GM23338 (cell line): ENCODE data around the gene SLC39A11. TPM values are rescaled to one million over a fixed set of nuclear protein-coding genes. Genes with fewer than 3 reads are reported as not detected.
A peak's percentile ranks its signal among the peaks of the same experiment; 100 is the strongest.

ENCODE experiments used
- ATAC-seq: fragments of 200-7000 bp; cut with Tn5 transposase; 3 replicates; pipeline ENCODE4 v1.9.1; 2020
- DNase-seq: peaks from one replicate; pipeline ENCODE4 v3.0.0-alpha.2; 2015; ENCODE audit warnings: low spot score
- H2AFZ ChIP-seq: fragments of 200-600 bp; sonication (generic); 2 replicates; pipeline ENCODE4 v1.8.0; 2016; ENCODE audit warnings: antibody characterized with exemption, mild to moderate bottlenecking, moderate library complexity
- H3F3A ChIP-seq: fragments of 200-600 bp; sonication (generic); replicated peaks from 2 replicates; pipeline ENCODE4 v1.8.0; 2017; ENCODE audit warnings: antibody characterized with exemption, mixed run types, low read depth
- H3K27ac ChIP-seq: fragments of 200-600 bp; sonication (generic); 2 replicates; pipeline ENCODE4 v1.6.1; 2016; ENCODE audit warnings: low read depth
- H3K27me3 ChIP-seq: fragments of 200-600 bp; sonication (generic); 2 replicates; pipeline ENCODE4 v1.8.0; 2016; ENCODE audit warnings: mild to moderate bottlenecking, mixed run types, moderate library complexity; ENCODE audit not compliant: insufficient read depth
- H3K36me3 ChIP-seq: fragments of 200-600 bp; sonication (generic); 2 replicates; pipeline ENCODE4 v1.8.0; 2016; ENCODE audit warnings: mild to moderate bottlenecking; ENCODE audit not compliant: insufficient read depth
- H3K4me1 ChIP-seq: fragments of 200-600 bp; sonication (generic); 2 replicates; pipeline ENCODE4 v1.8.0; 2016; ENCODE audit warnings: mild to moderate bottlenecking, moderate library complexity; ENCODE audit not compliant: insufficient read depth
- H3K4me2 ChIP-seq: fragments of 200-600 bp; sonication (generic); 2 replicates; pipeline ENCODE4 v1.7.1; 2017; ENCODE audit warnings: mixed run types
- H3K4me3 ChIP-seq: fragments of 200-600 bp; sonication (generic); 2 replicates; pipeline ENCODE4 v1.6.1; 2016; ENCODE audit warnings: mixed run types
- H3K79me2 ChIP-seq: fragments of 200-600 bp; sonication (generic); replicated peaks from 2 replicates; pipeline ENCODE4 v1.8.0; 2017; ENCODE audit warnings: mild to moderate bottlenecking; ENCODE audit not compliant: insufficient read depth
- H3K9me2 ChIP-seq: fragments of 200-600 bp; sonication (generic); 2 replicates; pipeline ENCODE4 v1.8.0; 2017; ENCODE audit not compliant: insufficient read depth
- H4K20me1 ChIP-seq: fragments of 200-600 bp; sonication (generic); replicated peaks from 2 replicates; pipeline ENCODE4 v1.8.0; 2017; ENCODE audit warnings: mild to moderate bottlenecking; ENCODE audit not compliant: insufficient read depth
- H3K27ac Mint-ChIP-seq: 2 replicates; pipeline ENCODE4 v1.8.0; 2020; ENCODE audit warnings: inconsistent platforms, mild to moderate bottlenecking, moderate library complexity, mixed read lengths
- H3K27me3 Mint-ChIP-seq: 3 replicates; pipeline ENCODE4 v1.8.0; 2022; ENCODE audit warnings: low read depth, mild to moderate bottlenecking, moderate library complexity, mixed read lengths, inconsistent platforms; ENCODE audit not compliant: insufficient read depth, poor library complexity
- H3K36me3 Mint-ChIP-seq: 3 replicates; pipeline ENCODE4 v1.8.0; 2021; ENCODE audit warnings: low read depth, mild to moderate bottlenecking, inconsistent platforms, moderate library complexity, mixed read lengths
- H3K4me1 Mint-ChIP-seq: 3 replicates; pipeline ENCODE4 v1.8.0; 2020; ENCODE audit warnings: mild to moderate bottlenecking, inconsistent platforms, mixed read lengths
- H3K4me3 Mint-ChIP-seq: 3 replicates; pipeline ENCODE4 v1.8.0; 2021; ENCODE audit warnings: moderate library complexity, mild to moderate bottlenecking, inconsistent platforms, mixed read lengths
- H3K9me3 Mint-ChIP-seq: 3 replicates; pipeline ENCODE4 v1.8.0; 2020; ENCODE audit warnings: moderate library complexity, mild to moderate bottlenecking, inconsistent platforms, mixed read lengths
- CREB1 ChIP-seq: fragments of 250-450 bp; sonication (Bioruptor Pico); IDR thresholded peaks from 2 replicates; pipeline ENCODE4 v1.5.0; 2020; ENCODE audit warnings: low read depth, mild to moderate bottlenecking, moderate library complexity
- CTCF ChIP-seq, 2 experiments: fragments of 200-600 bp in 1 of 2; sonication (generic) in 1 of 2; conservative IDR thresholded peaks; 2 replicates each; pipeline versions ENCODE4 v1.5.1 to v1.6.1; 2016 to 2017; ENCODE audit warnings: antibody characterized with exemption in 2 of 2, low read depth in 2 of 2, mild to moderate bottlenecking in 2 of 2, moderate library complexity in 1 of 2
- EZH2 ChIP-seq: fragments of 200-600 bp; sonication (generic); IDR thresholded peaks from one replicate; pipeline ENCODE4 v1.8.0; 2017; ENCODE audit warnings: antibody characterized with exemption, mild to moderate bottlenecking, low read depth; ENCODE audit not compliant: unreplicated experiment
- EZH2phosphoT487 ChIP-seq: fragments of 200-600 bp; sonication (generic); IDR thresholded peaks from one replicate; pipeline ENCODE4 v1.8.1; 2018; ENCODE audit warnings: antibody characterized with exemption; ENCODE audit not compliant: unreplicated experiment
- JUNB ChIP-seq: IDR thresholded peaks from one replicate; pipeline ENCODE4 v1.6.1; 2016; ENCODE audit warnings: antibody characterized with exemption; ENCODE audit not compliant: unreplicated experiment
- NANOG ChIP-seq: IDR thresholded peaks from 2 replicates; pipeline ENCODE4 v1.6.1; 2016; ENCODE audit warnings: antibody characterized with exemption, borderline replicate concordance
- POLR2AphosphoS5 ChIP-seq: IDR thresholded peaks from 2 replicates; pipeline ENCODE4 v1.6.1; 2016; ENCODE audit warnings: antibody characterized with exemption, low read depth
- STAT1 ChIP-seq: IDR thresholded peaks from one replicate; pipeline ENCODE4 v1.6.1; 2016; ENCODE audit warnings: antibody characterized with exemption; ENCODE audit not compliant: unreplicated experiment
- ZNF114 ChIP-seq: fragments of 250-450 bp; sonication (Bioruptor Pico); IDR thresholded peaks from 2 replicates; pipeline ENCODE4 v1.5.0; 2020; ENCODE audit warnings: mild to moderate bottlenecking, moderate library complexity
- ZNF331 ChIP-seq: fragments of 250-450 bp; sonication (Bioruptor Pico); IDR thresholded peaks from 2 replicates; pipeline ENCODE4 v1.5.0; 2020; ENCODE audit warnings: low read depth, mild to moderate bottlenecking, moderate library complexity
- ZNF462 ChIP-seq: fragments of 250-450 bp; sonication (Bioruptor Pico); IDR thresholded peaks from 2 replicates; pipeline ENCODE4 v1.5.0; 2020; ENCODE audit warnings: mild to moderate bottlenecking, moderate library complexity
- polyA plus RNA-seq: library from polyadenylated mRNA; unstranded; fragments of >200 nt; fragmentation: Nextera tagmentation; extraction: Ambion mirVana; gene quantifications from 2 replicates; pipeline ENCODE4 v1.2.1, GENCODE V29; 2016
- total RNA-seq: library from RNA; depleted of rRNA; stranded (reverse); fragments of >200 nt; shearing (Covaris generic); gene quantifications from 2 replicates; pipeline ENCODE4 v1.2.3, GENCODE V29; 2014
- TF ChIP-seq, protein P1 (sequence below): IDR thresholded peaks from 2 replicates; pipeline ENCODE4 v1.6.1; 2016; ENCODE audit warnings: antibody characterized with exemption
- TF ChIP-seq, protein P2 (sequence below): IDR thresholded peaks from one replicate; pipeline ENCODE4 v1.6.1; 2018; ENCODE audit warnings: antibody characterized with exemption; ENCODE audit not compliant: unreplicated experiment

SLC39A11 gene
- total and polyA plus RNA-seq, 2 experiments from 2014 or later = 10.8 to 18.1 TPM

GRCh38 chr17:72763981-72764380, 328.5 kb downstream of the SLC39A11 start:
- peaks cover 30% of the 10 kb centered on the region for H3K9me3 Mint-ChIP-seq
- H3K27me3 Mint-ChIP-seq = peaks cover 17% of the 10 kb centered on the region
- Histone ChIP-seq H3K79me2 (no peaks in the 10 kb centered on the region), H3K4me3 (no peak overlapping the region), H3F3A (no peaks in the 10 kb centered on the region), H3K4me2 (no peak overlapping the region), H4K20me1 (no peaks in the 10 kb centered on the region), H3K27me3 (no peaks in the 10 kb centered on the region; the same call in 1 of the 2 replicates), H3K36me3 (no peaks in the 10 kb centered on the region; the same call in 1 of the 2 replicates), H2AFZ (no peak overlapping the region), H3K4me1 (no peaks in the 10 kb centered on the region), H3K9me2 (no peaks in the 10 kb centered on the region; the same call in 1 of the 2 replicates), H3K27ac (no peak overlapping the region)
- no peak overlapping the region for H3K27ac Mint-ChIP-seq
- H3K4me1 Mint-ChIP-seq = peaks cover 4% of the 10 kb centered on the region; the same call in 2 of the 3 replicates
- DNase-seq (peak; percentile 38), ATAC-seq (peak; percentile 29)
- H3K4me3 Mint-ChIP-seq = no peak overlapping the region
- peaks cover 26% of the 10 kb centered on the region for H3K36me3 Mint-ChIP-seq
- TF ChIP-seq EZH2 (no peak), STAT1 (no peak), JUNB (no peak), ZNF462 (no peak), ZNF331 (no peak), CREB1 (CRISPR knock-in tag) (no peak), ZNF114 (no peak), EZH2phosphoT487 (no peak), NANOG (no peak), POLR2AphosphoS5 (no peak), CTCF (conservative IDR thresholded peaks at IDR 0.05; ENCODE audit: low read depth in 2 of 2) (no peak)
- TF ChIP-seq, protein P1, sequence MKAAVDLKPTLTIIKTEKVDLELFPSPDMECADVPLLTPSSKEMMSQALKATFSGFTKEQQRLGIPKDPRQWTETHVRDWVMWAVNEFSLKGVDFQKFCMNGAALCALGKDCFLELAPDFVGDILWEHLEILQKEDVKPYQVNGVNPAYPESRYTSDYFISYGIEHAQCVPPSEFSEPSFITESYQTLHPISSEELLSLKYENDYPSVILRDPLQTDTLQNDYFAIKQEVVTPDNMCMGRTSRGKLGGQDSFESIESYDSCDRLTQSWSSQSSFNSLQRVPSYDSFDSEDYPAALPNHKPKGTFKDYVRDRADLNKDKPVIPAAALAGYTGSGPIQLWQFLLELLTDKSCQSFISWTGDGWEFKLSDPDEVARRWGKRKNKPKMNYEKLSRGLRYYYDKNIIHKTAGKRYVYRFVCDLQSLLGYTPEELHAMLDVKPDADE = no peak
- TF ChIP-seq, protein P2, sequence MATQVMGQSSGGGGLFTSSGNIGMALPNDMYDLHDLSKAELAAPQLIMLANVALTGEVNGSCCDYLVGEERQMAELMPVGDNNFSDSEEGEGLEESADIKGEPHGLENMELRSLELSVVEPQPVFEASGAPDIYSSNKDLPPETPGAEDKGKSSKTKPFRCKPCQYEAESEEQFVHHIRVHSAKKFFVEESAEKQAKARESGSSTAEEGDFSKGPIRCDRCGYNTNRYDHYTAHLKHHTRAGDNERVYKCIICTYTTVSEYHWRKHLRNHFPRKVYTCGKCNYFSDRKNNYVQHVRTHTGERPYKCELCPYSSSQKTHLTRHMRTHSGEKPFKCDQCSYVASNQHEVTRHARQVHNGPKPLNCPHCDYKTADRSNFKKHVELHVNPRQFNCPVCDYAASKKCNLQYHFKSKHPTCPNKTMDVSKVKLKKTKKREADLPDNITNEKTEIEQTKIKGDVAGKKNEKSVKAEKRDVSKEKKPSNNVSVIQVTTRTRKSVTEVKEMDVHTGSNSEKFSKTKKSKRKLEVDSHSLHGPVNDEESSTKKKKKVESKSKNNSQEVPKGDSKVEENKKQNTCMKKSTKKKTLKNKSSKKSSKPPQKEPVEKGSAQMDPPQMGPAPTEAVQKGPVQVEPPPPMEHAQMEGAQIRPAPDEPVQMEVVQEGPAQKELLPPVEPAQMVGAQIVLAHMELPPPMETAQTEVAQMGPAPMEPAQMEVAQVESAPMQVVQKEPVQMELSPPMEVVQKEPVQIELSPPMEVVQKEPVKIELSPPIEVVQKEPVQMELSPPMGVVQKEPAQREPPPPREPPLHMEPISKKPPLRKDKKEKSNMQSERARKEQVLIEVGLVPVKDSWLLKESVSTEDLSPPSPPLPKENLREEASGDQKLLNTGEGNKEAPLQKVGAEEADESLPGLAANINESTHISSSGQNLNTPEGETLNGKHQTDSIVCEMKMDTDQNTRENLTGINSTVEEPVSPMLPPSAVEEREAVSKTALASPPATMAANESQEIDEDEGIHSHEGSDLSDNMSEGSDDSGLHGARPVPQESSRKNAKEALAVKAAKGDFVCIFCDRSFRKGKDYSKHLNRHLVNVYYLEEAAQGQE = no peak
